GM18873 (cell line): Measurements from ENCODE around the gene NECAB3.

Source experiments
- ATAC-seq: cut with Tn5 transposase; IDR thresholded peaks from one replicate; pipeline ENCODE4 v1.9.1; 2021; ENCODE audit warnings: mild to moderate bottlenecking, moderate library complexity, moderate number of reproducible peaks; ENCODE audit not compliant: unreplicated experiment, low FRiP score

Gene NECAB3

DNA sequence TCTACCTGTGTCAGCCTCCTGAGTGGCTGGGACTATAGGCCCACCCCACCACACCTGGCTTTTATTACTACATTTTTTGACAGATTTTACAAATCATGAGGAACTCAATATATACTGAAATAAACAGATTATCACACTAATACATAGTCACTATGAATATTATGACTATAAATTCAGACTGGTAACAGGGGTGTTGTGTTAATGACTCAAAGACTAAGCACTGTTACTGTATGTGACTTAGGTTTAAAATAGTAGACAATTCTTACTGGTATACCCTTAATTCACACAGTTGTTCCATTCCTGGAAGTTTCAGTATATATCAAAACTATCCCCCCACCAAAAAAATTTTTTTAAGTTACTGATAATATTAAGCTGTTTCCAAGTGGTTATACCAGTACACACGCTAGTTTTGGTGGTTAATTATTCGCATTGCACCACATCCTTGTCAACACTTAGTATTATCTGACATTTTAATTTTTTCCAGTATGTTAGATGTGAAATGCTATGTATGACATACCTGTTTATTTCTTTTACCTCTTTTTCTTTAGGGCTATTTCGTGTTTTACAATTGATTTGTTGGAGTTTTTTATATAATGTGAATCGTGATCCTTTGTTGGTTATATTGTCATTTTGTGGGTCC lies 46.5 kb downstream of the NECAB3 start:
- no peak for ATAC-seq

DNA sequence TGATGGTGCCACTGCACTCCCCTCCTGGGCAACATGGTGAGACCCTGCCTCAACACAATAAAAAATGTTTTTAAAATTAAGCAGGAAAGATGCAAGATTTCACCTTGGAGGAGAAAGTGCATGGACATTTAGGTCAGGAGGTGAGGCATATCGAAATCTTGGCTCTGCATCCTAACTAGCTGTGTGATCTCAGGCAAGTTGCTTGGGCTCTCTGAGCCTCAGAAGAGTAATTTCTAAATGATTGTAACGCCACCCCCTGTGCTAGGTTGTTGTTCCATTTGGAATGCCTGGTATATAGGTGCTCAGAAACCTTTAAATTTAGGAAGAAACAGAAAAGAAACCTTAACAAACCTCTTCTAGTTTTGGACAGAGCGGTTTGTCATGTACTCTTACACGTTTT lies 48.0 kb downstream of the NECAB3 start:
- no peak for ATAC-seq

DNA sequence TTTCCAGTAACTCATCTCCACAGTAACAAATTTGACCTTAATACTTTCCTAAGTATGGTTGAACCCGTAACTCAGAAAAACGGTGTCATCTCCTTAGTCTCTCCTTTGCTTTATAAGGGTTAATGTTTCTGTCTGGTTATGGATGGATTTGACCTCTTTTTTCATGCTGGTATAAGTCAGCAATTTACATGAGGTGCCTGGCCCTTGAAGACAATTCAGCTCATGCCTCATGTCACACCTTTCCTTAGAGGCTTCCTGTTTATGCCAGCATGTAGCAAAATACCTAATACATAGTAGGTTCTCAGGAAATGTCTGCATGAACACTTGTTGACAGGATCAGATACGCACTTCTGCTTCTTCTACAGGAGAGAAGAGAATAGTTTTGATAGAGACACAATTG lies 49.8 kb downstream of the NECAB3 start:
- ATAC-seq, result no peak

DNA sequence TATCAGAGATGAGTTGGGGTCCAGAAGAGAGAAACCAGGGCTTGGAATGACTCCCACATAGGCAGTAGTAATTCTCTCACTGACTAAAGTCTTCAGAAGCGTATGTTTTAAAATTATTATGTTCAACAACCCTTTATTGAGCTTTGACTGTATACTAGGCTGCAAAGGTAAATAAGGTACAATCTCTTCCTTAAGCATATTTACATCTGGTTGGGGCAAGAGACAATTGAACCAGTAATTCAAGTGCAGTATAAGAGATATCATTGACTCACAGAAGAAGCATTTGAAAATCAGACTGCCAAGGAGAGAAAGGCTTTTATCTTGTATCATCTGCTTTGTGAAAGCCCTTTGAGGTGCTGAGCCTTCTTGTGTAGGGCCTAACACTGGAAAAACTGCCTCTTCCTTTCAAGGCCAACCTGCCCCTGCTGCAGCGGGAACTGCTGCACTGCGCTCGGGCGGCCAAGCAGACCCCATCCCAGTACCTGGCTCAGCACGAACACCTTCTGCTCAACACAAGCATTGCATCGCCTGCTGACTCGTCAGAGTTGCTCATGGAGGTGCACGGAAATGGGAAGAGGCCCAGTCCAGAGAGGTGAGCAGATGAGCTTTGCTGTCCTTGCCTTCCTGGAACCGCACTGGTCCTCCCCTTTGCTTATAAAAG lies 51.4 kb downstream of the NECAB3 start:
- ATAC-seq, result no peak

DNA sequence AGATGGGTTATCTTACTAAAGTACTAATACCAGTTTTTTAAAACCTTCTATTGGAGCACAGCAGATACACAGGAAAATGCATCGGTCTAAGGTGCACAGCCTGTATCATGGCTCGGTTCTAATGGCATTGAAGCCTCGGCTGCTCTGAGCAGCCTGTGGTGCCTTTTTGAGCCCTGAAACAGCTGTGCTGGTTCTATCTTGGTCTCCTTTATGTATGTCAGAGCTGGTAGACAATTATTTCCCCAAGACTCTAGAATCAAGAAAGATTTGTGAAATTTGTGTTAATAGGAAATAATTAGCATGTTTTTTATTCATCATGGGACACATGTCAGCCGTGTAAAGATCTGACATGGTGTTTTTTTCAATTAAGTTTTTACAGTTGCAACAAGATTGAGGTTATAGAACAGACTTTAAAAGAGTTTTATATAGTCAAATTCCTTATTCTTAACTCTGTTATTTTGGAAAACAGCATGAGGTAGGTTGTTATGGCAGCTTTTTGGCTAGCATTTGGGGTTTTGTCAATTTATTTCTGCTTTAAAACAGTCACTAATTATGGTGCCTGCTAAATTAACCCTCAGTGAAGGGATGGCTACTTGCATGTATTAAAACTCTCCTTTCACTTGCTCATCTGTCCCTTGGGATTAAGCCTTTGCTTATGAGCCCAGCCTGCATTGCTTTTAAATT lies 52.4 kb downstream of the NECAB3 start:
- ATAC-seq, result no peak

DNA sequence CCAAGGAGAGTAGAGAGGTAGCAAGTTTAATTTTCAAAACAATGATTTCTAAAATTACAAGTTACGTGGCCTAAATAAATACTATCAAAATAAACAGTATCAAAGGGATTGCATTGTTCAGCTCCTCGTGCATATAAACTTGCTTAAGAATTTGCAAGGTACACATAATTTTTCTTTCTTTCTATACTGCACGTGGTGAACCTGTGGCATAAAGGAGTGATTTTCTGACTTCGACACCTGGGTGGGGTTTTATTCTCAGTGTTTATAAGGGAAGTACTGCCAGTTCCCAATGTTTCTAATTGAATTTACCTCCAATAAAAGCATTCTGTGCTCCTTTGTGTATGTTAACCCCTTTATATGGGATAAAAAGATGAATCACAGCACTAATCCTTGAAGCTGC lies 62.2 kb downstream of the NECAB3 start:
- ATAC-seq, result no peak

DNA sequence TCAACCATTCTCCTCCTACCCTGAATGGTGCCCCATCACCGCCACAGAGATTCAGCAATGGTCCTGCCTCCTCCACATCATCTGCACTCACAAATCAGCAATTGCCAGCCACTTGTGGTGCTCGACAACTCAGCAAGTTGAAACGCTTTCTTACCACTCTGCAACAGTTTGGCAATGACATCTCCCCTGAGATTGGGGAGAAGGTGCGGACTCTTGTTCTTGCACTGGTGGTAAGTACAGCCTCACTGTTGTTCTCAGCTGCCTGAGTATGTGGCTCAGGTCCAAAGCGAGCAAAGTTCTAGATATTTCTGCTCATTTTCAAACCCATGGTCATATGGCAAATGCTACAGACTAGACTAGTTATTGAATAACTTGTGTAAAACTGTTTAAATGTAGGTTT lies 63.1 kb downstream of the NECAB3 start:
- ATAC-seq, result no peak

DNA sequence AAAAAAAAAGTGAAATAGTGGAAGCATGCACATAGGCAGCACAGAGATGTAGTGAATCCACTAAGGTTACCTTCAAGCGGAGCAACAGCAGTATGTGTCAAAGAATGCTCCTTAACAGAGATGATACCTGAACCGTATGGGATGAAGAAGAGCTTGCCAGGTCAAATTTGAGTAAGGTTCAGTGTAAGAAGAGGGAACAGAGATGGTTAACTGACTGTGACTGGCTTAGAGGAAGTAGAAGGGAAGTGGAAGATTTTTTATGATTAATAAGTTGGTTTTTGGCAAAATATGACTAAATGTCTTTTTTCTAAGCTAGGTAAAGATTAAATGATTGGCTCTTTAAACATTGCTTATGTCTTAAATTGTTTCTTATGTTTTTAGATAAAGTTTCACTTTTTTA lies 64.7 kb downstream of the NECAB3 start:
- no peak for ATAC-seq
